GM18505 (cell line): ENCODE results near the gene PTPRN2.

Experiments used
- ATAC-seq: cut with Tn5 transposase; IDR thresholded peaks from one replicate; pipeline ENCODE4 v1.9.1; 2021; ENCODE audit not compliant: unreplicated experiment
- POLR2A ChIP-seq: IDR thresholded peaks from 4 replicates; pipeline ENCODE4 v1.6.1; 2011; ENCODE audit warnings: borderline replicate concordance; ENCODE audit not compliant: insufficient read depth, insufficient read length; ENCODE audit errors: extremely low read depth

The PTPRN2 gene

DNA sequence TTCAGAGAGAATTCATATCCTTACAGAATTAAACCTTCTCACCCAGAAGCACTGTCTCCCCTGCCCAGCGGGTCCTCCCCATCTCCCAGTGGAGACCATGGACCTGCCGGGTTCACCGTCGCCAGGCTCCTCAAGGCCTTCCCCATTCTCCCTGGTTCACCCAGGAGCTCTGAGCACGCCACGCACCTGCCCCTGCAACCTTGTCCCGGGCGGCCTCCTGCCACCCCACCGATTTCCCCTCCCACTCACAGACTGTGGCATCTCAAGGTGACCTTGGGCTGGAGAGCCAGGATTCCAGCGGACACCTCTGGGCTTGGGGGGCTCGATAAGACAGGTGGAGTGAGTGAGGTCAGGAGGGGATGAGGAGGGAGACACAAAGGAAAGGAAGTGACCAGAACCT is 135.3 kb downstream of the PTPRN2 start:
- TF ChIP-seq POLR2A: no peak
- ATAC-seq: no peak

GRCh38 chr7:158450476-158451124 is 137.0 kb downstream of the PTPRN2 start:
- no peak for TF ChIP-seq POLR2A
- no peak for ATAC-seq

GRCh38 chr7:158449942-158450341 is 137.7 kb downstream of the PTPRN2 start:
- TF ChIP-seq POLR2A: no peak
- ATAC-seq: no peak

DNA sequence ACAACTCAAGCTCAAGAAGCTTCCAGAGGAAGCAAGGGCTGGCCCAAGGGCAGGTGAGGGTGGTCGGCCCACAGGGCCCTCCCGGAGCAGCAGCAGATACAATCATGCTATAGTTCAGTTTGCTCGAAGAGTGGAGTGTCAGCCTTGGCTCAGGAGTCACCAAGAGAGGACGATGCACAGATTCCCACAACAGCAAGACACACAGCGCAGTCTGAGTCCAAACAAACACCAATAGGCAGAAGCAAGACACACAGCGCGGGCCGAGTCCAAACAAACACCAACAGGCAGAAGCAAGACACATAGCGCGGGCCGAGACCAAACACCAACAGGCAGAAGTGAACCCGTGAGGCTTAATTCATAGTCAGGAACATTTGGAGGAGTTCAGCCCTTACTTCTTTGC is 138.4 kb downstream of the PTPRN2 start:
- TF ChIP-seq POLR2A: no peak
- ATAC-seq: no peak

DNA sequence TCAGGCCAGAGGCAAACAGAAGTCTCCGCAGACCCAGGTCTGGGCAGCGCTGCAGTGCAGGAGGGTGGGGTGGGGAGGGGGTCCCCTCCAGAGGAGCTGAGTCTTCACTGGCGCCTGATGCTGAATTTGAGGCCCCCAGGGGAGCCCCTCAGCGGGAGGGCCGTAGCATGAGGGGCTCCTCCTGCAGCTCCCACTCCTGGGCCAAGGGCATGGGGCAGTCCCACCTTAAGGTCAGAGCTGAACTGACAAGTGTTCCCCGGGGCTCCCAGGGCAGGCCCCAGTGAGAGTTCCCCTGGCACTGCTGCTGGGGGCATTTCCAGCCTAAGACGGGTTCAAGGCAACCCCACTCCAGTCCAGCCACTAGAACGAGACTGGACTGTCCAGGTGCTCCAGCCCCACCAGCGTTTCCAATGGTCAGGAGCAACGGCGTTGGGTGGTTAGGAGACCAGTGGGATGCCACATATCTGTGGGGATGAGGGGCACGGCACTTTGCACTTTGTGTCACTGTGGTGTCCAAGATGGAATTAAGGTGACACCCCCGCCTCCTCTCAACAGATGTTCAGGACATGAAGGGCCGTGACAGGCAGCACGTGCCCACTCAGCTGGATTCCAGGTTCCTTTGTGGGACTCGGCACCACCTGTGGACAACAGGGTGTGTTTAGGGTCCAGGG is 139.1 kb downstream of the PTPRN2 start:
- ATAC-seq: no peak
- no peak for TF ChIP-seq POLR2A

DNA sequence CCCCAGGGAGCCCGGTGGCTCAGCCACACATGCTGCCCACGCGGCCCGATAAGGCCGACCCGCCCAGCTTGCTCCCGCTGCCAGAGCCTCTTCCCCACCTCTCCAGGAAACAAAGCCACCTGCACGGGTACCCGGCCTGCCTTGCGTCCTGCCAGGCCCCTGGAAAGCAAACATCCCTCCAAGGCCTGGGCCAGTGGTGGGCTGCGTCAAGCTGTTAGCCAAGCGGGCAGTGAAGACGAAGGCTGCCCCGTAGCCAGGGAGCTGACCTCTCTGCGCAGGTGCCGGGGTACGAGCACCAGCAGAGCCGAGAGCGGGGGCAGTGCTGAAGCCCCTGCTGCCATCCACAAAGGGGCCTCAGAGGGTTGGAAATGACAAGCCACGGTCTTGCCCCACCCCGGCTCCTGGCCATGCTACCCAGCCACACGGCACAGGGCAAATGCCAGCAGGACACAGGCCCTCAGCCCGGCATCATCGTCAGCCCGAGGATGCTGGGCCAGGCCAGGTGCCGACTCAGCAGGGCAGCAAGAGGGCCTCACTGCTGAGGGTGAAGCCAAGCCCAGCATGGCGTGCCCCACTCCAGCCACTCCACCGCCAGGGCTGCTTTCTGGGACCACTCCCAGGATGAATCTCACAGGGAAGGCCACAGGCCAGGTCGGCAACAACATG is 140.0 kb downstream of the PTPRN2 start:
- ATAC-seq: no peak
- TF ChIP-seq POLR2A: no peak

- TF ChIP-seq POLR2A: no peak
These were observed 140.5 kb downstream of the PTPRN2 start for GRCh38 chr7:158447151-158447505.

GRCh38 chr7:158446706-158447105 is 140.9 kb downstream of the PTPRN2 start:
- no peak for ATAC-seq
- TF ChIP-seq POLR2A: no peak

More at GRCh38 chr7:158447151-158447505, 140.5 kb downstream of the PTPRN2 start:
- ATAC-seq: no peak

- TF ChIP-seq POLR2A: no peak
- ATAC-seq: no peak
These were observed 141.3 kb downstream of the PTPRN2 start for GRCh38 chr7:158446281-158446680.

GRCh38 chr7:158445421-158446175 is 142.0 kb downstream of the PTPRN2 start:
- TF ChIP-seq POLR2A: no peak
- no peak for ATAC-seq

DNA sequence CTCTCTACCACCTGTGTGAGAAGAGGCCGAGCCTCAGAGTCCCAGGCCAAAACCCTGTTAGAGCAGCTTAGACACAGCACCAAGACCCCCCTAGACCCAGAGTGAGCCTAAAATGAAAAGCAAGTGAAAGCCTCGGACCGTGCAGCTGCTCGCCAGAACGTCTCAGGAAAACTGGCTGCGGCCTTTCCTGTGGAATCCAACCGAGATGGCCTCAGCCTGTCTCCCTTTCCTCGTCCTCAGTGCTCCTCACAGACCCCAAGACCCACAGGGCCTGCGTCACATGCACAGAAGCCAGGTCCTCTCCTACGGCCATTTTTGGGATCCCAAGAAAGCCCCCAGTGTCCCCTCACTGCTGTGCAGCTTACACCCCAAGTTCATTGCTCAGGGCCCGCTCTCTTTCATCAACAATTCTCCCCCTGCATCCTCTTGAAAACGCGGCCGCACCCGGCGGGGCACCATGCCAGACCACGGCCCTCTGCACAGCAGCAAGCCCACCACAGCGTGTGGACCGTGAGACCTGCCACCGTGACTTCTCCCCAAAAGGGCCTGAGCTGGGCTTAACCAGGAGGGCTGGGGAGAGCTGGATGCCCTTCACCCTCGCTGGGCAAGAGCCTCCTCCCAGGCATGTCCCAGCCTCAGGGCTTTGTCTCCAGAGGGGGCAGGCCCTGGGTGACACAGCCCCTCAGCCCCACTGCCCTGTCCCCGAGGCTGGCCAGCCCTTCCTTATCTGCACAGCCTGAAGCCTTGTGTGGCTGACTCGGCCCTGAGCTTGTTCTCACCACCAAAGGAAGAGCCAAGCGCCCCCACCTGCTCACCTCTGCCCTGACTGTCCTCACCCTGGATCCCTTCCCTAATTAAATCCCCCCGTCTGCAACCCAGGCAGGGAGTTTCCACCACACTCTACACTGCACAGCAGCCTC is 142.9 kb downstream of the PTPRN2 start:
- ATAC-seq: no peak
- no peak for TF ChIP-seq POLR2A

- no peak for TF ChIP-seq POLR2A
- ATAC-seq: no peak
These were observed 143.7 kb downstream of the PTPRN2 start for GRCh38 chr7:158443688-158444483.
